Activated naive CD8-positive, alpha-beta T cell treated with anti-CD3 and anti-CD28 coated beads, Interleukin-2, amount 10 ng/mL, durations not matched to agents 7 days and 5 days (primary cell): ENCODE data around the gene SLC25A26. TPM values are rescaled to one million over a fixed set of nuclear protein-coding genes. Genes with fewer than 3 reads are reported as not detected.
A peak's percentile ranks its signal among the peaks of the same experiment; 100 is the strongest.

ENCODE experiments used
- ATAC-seq: fragments of 150-1000 bp; cut with Tn5 transposase; one replicate; pipeline ENCODE4 v1.10.0; 2021; ENCODE audit warnings: low read depth, moderate library complexity
- POLR2A ChIA-PET: fragments of 350-600 bp; sonication (Branson Sonifier 250); formaldehyde crosslinking; loops from one replicate; lab custom pipeline; 2021; ENCODE audit warnings: antibody characterized with exemption; lab: Charles Lee
- DNase-seq: peaks from one replicate; pipeline ENCODE4 v3.0.0; 2021
- H3K27ac Mint-ChIP-seq: one replicate; pipeline ENCODE4 v1.8.0; 2022; ENCODE audit warnings: mild to moderate bottlenecking, mixed read lengths
- H3K27me3 Mint-ChIP-seq: one replicate; pipeline ENCODE4 v1.8.0; 2022; ENCODE audit warnings: mild to moderate bottlenecking, moderate library complexity, mixed read lengths
- H3K36me3 Mint-ChIP-seq: one replicate; pipeline ENCODE4 v1.8.0; 2021; ENCODE audit warnings: mild to moderate bottlenecking, mixed read lengths
- H3K4me1 Mint-ChIP-seq: one replicate; pipeline ENCODE4 v1.8.0; 2021; ENCODE audit warnings: mixed read lengths
- H3K4me3 Mint-ChIP-seq: one replicate; pipeline ENCODE4 v1.8.0; 2022; ENCODE audit warnings: mild to moderate bottlenecking, moderate library complexity, mixed read lengths
- H3K9me3 Mint-ChIP-seq: one replicate; pipeline ENCODE4 v1.8.0; 2021; ENCODE audit warnings: mixed read lengths
- total RNA-seq, 2 experiments: library from RNA; stranded (reverse); gene quantifications; one replicate each; pipeline ENCODE4 v1.2.3, GENCODE V29; 2021

SLC25A26 gene
- total RNA-seq, 2 experiments from 2014 or later, result 17.0 to 17.8 TPM

GRCh38 chr3:66380200-66380932 lies 159.6 kb downstream of the SLC25A26 start:
- Mint-ChIP-seq H3K27ac (no peak overlapping the region), H3K9me3 (no peaks in the 10 kb centered on the region), H3K4me1 (peaks cover 6% of the 10 kb centered on the region), H3K27me3 (no peaks in the 10 kb centered on the region), H3K36me3 (peaks cover 72% of the 10 kb centered on the region), H3K4me3 (no peak overlapping the region)
- POLR2A ChIA-PET, result no interaction called here
- no peak for ATAC-seq
- DNase-seq, result no peak

GRCh38 chr3:66381626-66382025 lies 160.8 kb downstream of the SLC25A26 start:
- Mint-ChIP-seq H3K4me1 (peaks cover 6% of the 10 kb centered on the region), H3K36me3 (peaks cover 79% of the 10 kb centered on the region), H3K9me3 (peaks cover 5% of the 10 kb centered on the region), H3K4me3 (no peak overlapping the region), H3K27me3 (no peaks in the 10 kb centered on the region), H3K27ac (no peak overlapping the region)
- DNase-seq (no peak), ATAC-seq (no peak)
- POLR2A ChIA-PET, result no interaction called here

GRCh38 chr3:66382142-66382541 lies 161.3 kb downstream of the SLC25A26 start:
- no peaks in the 10 kb centered on the region for H3K27me3 Mint-ChIP-seq
- no peak overlapping the region for H3K4me3 Mint-ChIP-seq
- H3K27ac Mint-ChIP-seq, result no peak overlapping the region
- ATAC-seq (no peak), DNase-seq (no peak)
- POLR2A ChIA-PET, result no interaction called here
- peaks cover 5% of the 10 kb centered on the region for H3K9me3 Mint-ChIP-seq
- H3K36me3 Mint-ChIP-seq, result peaks cover 82% of the 10 kb centered on the region
- H3K4me1 Mint-ChIP-seq, result peaks cover 6% of the 10 kb centered on the region

GRCh38 chr3:66383023-66383422 lies 162.2 kb downstream of the SLC25A26 start:
- POLR2A ChIA-PET, result interaction anchor here (1.3 kb wide), 1 partner anchor 10 kb away, joined by 5 read pairs; no protein-coding TSS in a partner anchor
- DNase-seq, result no peak
- no peaks in the 10 kb centered on the region for H3K27me3 Mint-ChIP-seq
- ATAC-seq, result no peak
- peaks cover 2% of the 10 kb centered on the region for H3K4me1 Mint-ChIP-seq
- peaks cover 5% of the 10 kb centered on the region for H3K9me3 Mint-ChIP-seq
- H3K27ac Mint-ChIP-seq, result no peak overlapping the region
- H3K36me3 Mint-ChIP-seq, result peaks cover 81% of the 10 kb centered on the region
- no peak overlapping the region for H3K4me3 Mint-ChIP-seq

- ATAC-seq, result no peak
- Mint-ChIP-seq H3K27ac (no peak overlapping the region), H3K4me3 (no peak overlapping the region), H3K9me3 (peaks cover 9% of the 10 kb centered on the region), H3K27me3 (no peaks in the 10 kb centered on the region), H3K4me1 (no peaks in the 10 kb centered on the region), H3K36me3 (peaks cover 83% of the 10 kb centered on the region)
- no peak for DNase-seq
- POLR2A ChIA-PET, result interaction anchor here (1.3 kb wide), 1 partner anchor 9 kb away, joined by 5 read pairs; no protein-coding TSS in a partner anchor
Measured at GRCh38 chr3:66383998-66384745, 163.4 kb downstream of the SLC25A26 start.

GRCh38 chr3:66385066-66385465 lies 164.3 kb downstream of the SLC25A26 start:
- POLR2A ChIA-PET, result no interaction called here
- Mint-ChIP-seq H3K4me3 (no peak overlapping the region), H3K27me3 (no peaks in the 10 kb centered on the region), H3K27ac (no peak overlapping the region), H3K9me3 (peaks cover 9% of the 10 kb centered on the region), H3K4me1 (no peaks in the 10 kb centered on the region), H3K36me3 (peaks cover 75% of the 10 kb centered on the region)
- DNase-seq, result no peak
- ATAC-seq, result no peak

- Mint-ChIP-seq H3K4me3 (no peak overlapping the region), H3K36me3 (peaks cover 66% of the 10 kb centered on the region), H3K27ac (no peak overlapping the region), H3K27me3 (no peaks in the 10 kb centered on the region), H3K9me3 (peaks cover 9% of the 10 kb centered on the region), H3K4me1 (no peaks in the 10 kb centered on the region)
- no peak for ATAC-seq
- POLR2A ChIA-PET, result no interaction called here
- no peak for DNase-seq
Measured at GRCh38 chr3:66386011-66386924, 165.5 kb downstream of the SLC25A26 start.

- Mint-ChIP-seq H3K27ac (no peak overlapping the region), H3K9me3 (peaks cover 9% of the 10 kb centered on the region), H3K27me3 (no peaks in the 10 kb centered on the region), H3K4me1 (no peaks in the 10 kb centered on the region), H3K4me3 (no peak overlapping the region), H3K36me3 (peaks cover 65% of the 10 kb centered on the region)
- ATAC-seq (no peak), DNase-seq (no peak)
- POLR2A ChIA-PET, result no interaction called here
Measured at GRCh38 chr3:66386925-66387650, 166.3 kb downstream of the SLC25A26 start.

GRCh38 chr3:66390013-66390412 lies 169.2 kb downstream of the SLC25A26 start:
- ATAC-seq, result no peak
- H3K27ac Mint-ChIP-seq, result no peak overlapping the region
- no peak overlapping the region for H3K4me3 Mint-ChIP-seq
- H3K27me3 Mint-ChIP-seq, result no peaks in the 10 kb centered on the region
- peaks cover 9% of the 10 kb centered on the region for H3K9me3 Mint-ChIP-seq
- DNase-seq, result no peak
- peaks cover 48% of the 10 kb centered on the region for H3K36me3 Mint-ChIP-seq
- POLR2A ChIA-PET, result no interaction called here
- peaks cover 19% of the 10 kb centered on the region for H3K4me1 Mint-ChIP-seq

GRCh38 chr3:66392512-66392911 lies 171.7 kb downstream of the SLC25A26 start:
- ATAC-seq, result no peak
- Mint-ChIP-seq H3K27me3 (no peaks in the 10 kb centered on the region), H3K36me3 (peaks cover 23% of the 10 kb centered on the region), H3K9me3 (peaks cover 4% of the 10 kb centered on the region), H3K27ac (peak overlapping the region; percentile 95), H3K4me3 (no peak overlapping the region), H3K4me1 (peaks cover 19% of the 10 kb centered on the region)
- POLR2A ChIA-PET, result interaction anchor here (1.2 kb wide), 1 partner anchor 9 kb away, joined by 5 read pairs; no protein-coding TSS in a partner anchor
- DNase-seq, result no peak

GRCh38 chr3:66392966-66393332 lies 172.1 kb downstream of the SLC25A26 start:
- H3K27ac Mint-ChIP-seq, result peak overlapping the region; percentile 95
- no peak for ATAC-seq
- H3K9me3 Mint-ChIP-seq, result peaks cover 4% of the 10 kb centered on the region
- POLR2A ChIA-PET, result interaction anchor here (1.2 kb wide), 1 partner anchor 9 kb away, joined by 5 read pairs; no protein-coding TSS in a partner anchor
- peaks cover 19% of the 10 kb centered on the region for H3K4me1 Mint-ChIP-seq
- peaks cover 22% of the 10 kb centered on the region for H3K36me3 Mint-ChIP-seq
- H3K27me3 Mint-ChIP-seq, result no peaks in the 10 kb centered on the region
- H3K4me3 Mint-ChIP-seq, result no peak overlapping the region
- no peak for DNase-seq

- peaks cover 2% of the 10 kb centered on the region for H3K9me3 Mint-ChIP-seq
- POLR2A ChIA-PET, result interaction anchor here (1.0 to 1.2 kb wide), 2 partner anchors 10 to 75 kb away, joined by 3 to 5 read pairs; no protein-coding TSS in a partner anchor
- no peaks in the 10 kb centered on the region for H3K27me3 Mint-ChIP-seq
- H3K4me1 Mint-ChIP-seq, result peaks cover 19% of the 10 kb centered on the region
- H3K4me3 Mint-ChIP-seq, result peak overlapping the region; percentile 81
- no peak for DNase-seq
- peak overlapping the region; percentile 95 for H3K27ac Mint-ChIP-seq
- ATAC-seq, result peak; percentile 40
- peaks cover 17% of the 10 kb centered on the region for H3K36me3 Mint-ChIP-seq
Measured at GRCh38 chr3:66393333-66394005, 172.7 kb downstream of the SLC25A26 start.
